ENCODE results near the gene SAXO1. TPM values are rescaled to one million over a fixed set of nuclear protein-coding genes. Genes with fewer than 3 reads are reported as not detected.
"Not testable (repeated sequence)": the region's sequence is repeated elsewhere in the genome, so short reads cannot be mapped to it uniquely, and the experiment has no call there.

SAXO1 gene
- total RNA-seq, 1 donor from 2014 or later, result not detected

DNA sequence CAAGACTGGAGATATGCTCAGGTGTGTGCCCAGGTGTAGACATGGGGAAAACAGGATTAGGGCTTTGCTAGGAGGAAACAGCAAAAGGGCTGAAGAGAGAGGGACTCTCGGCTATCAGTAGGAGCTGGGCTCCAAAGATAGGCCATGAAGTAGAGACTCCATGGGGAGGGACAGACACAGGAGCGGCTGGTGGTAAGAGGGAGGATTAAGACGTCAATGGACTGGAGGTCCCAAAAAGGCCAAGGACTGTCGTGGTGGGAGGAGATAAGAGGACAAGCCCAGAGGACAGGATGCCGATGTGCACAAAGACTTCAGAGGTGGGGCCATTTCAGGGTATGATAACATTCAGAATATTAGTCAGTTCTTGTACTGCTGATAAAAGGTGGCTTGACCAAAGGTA is 93.1 kb downstream of the SAXO1 start:
- no peak overlapping the region for H3K9ac ChIP-seq (ENCODE audit: low read depth in 1 of 3, low read length in 3 of 3)
- no peaks in the 10 kb centered on the region for H3K27me3 ChIP-seq (ENCODE audit: control insufficient read depth in 3 of 3, insufficient read depth in 3 of 3, low read length in 3 of 3)
- H3K4me3 ChIP-seq (ENCODE audit: low read length in 3 of 3), result no peak overlapping the region
- no peaks in the 10 kb centered on the region for H3K36me3 ChIP-seq (ENCODE audit: control insufficient read depth in 3 of 3, insufficient read depth in 3 of 3, low read length in 3 of 3)
- no peaks in the 10 kb centered on the region for H3K9me3 ChIP-seq (ENCODE audit: control insufficient read depth in 3 of 3, low read length in 3 of 3)
- H3K27ac ChIP-seq (ENCODE audit: low read depth, low read length), result no peak overlapping the region
- H3K4me1 ChIP-seq (ENCODE audit: control insufficient read depth in 3 of 3, insufficient read depth in 3 of 3, low read length in 3 of 3), result peaks cover 0 to 4% (median 0%) of the 10 kb centered on the region in 3 donors

DNA sequence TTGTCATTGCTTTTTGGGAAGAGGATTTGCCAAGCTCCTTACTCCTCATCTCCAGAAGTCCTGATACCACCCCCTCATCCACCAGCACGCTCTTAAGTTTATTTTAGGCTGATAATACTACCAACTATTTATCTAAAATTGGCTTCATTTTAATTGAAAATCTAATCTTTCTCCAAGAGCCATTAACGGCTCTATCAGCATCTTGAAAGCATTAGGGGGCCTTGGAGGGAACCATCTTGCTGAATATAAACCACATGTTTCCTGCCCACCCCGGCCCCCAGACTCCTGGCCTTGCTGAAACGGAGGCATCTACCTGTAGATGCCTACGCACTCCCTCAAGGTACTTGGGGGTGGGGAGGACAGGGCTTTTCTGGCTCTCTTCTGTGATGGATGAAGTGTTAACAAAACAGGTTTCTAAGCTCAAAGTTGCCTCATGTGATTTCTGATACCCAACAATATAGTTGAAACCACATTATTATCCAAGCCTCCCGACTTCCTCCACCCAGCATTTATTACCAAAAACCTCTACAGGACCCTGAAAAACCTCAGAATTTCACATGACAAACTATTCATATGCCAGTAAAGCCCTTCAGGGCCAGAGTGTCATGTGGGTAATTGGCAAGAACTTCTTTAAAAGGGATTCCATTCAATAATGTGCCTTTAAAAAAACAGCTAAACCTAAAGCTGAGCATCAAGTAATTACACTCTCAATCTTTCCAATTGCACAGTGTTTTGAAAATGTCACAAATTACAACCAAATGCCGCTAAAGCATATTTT is 96.7 kb downstream of the SAXO1 start:
- H3K27ac ChIP-seq (ENCODE audit: low read depth, low read length), result no peak overlapping the region
- no peaks in the 10 kb centered on the region for H3K4me1 ChIP-seq (ENCODE audit: control insufficient read depth in 3 of 3, insufficient read depth in 3 of 3, low read length in 3 of 3)
- H3K27me3 ChIP-seq (ENCODE audit: control insufficient read depth in 3 of 3, insufficient read depth in 3 of 3, low read length in 3 of 3), result no peaks in the 10 kb centered on the region
- H3K36me3 ChIP-seq (ENCODE audit: control insufficient read depth in 3 of 3, insufficient read depth in 3 of 3, low read length in 3 of 3), result no peaks in the 10 kb centered on the region
- no peak overlapping the region for H3K4me3 ChIP-seq (ENCODE audit: low read length in 3 of 3)
- H3K9ac ChIP-seq (ENCODE audit: low read depth in 1 of 3, low read length in 3 of 3), result no peak overlapping the region
- no peaks in the 10 kb centered on the region for H3K9me3 ChIP-seq (ENCODE audit: control insufficient read depth in 3 of 3, low read length in 3 of 3)

- Histone ChIP-seq H3K27me3 (ENCODE audit: control insufficient read depth in 3 of 3, insufficient read depth in 3 of 3, low read length in 3 of 3) (no peaks in the 10 kb centered on the region), H3K4me3 (ENCODE audit: low read length in 3 of 3) (no peak overlapping the region), H3K9ac (ENCODE audit: low read depth in 1 of 3, low read length in 3 of 3) (no peak overlapping the region), H3K27ac (ENCODE audit: low read depth, low read length) (no peak overlapping the region), H3K36me3 (ENCODE audit: control insufficient read depth in 3 of 3, insufficient read depth in 3 of 3, low read length in 3 of 3) (no peaks in the 10 kb centered on the region), H3K9me3 (ENCODE audit: control insufficient read depth in 3 of 3, low read length in 3 of 3) (no peaks in the 10 kb centered on the region), H3K4me1 (ENCODE audit: control insufficient read depth in 3 of 3, insufficient read depth in 3 of 3, low read length in 3 of 3) (no peaks in the 10 kb centered on the region)
Observed at GRCh38 chr9:18935541-18935940, 97.5 kb downstream of the SAXO1 start.

GRCh38 chr9:18930611-18931010 is 102.4 kb downstream of the SAXO1 start:
- not testable (repeated sequence) for H3K4me3 ChIP-seq (ENCODE audit: low read length in 3 of 3); H3K4me1 ChIP-seq (ENCODE audit: control insufficient read depth in 3 of 3, insufficient read depth in 3 of 3, low read length in 3 of 3); H3K27ac ChIP-seq (ENCODE audit: low read depth, low read length); H3K36me3 ChIP-seq (ENCODE audit: control insufficient read depth in 3 of 3, insufficient read depth in 3 of 3, low read length in 3 of 3); H3K9ac ChIP-seq (ENCODE audit: low read depth in 1 of 3, low read length in 3 of 3); H3K9me3 ChIP-seq (ENCODE audit: control insufficient read depth in 3 of 3, low read length in 3 of 3); H3K27me3 ChIP-seq (ENCODE audit: control insufficient read depth in 3 of 3, insufficient read depth in 3 of 3, low read length in 3 of 3)

GRCh38 chr9:18928711-18929110 is 104.3 kb downstream of the SAXO1 start:
- Histone ChIP-seq H3K4me1 (ENCODE audit: control insufficient read depth in 3 of 3, insufficient read depth in 3 of 3, low read length in 3 of 3) (no peaks in the 10 kb centered on the region), H3K9me3 (ENCODE audit: control insufficient read depth in 3 of 3, low read length in 3 of 3) (no peaks in the 10 kb centered on the region), H3K4me3 (ENCODE audit: low read length in 3 of 3) (no peak overlapping the region), H3K27ac (ENCODE audit: low read depth, low read length) (no peak overlapping the region), H3K9ac (ENCODE audit: low read depth in 1 of 3, low read length in 3 of 3) (no peak overlapping the region), H3K27me3 (ENCODE audit: control insufficient read depth in 3 of 3, insufficient read depth in 3 of 3, low read length in 3 of 3) (no peaks in the 10 kb centered on the region), H3K36me3 (ENCODE audit: control insufficient read depth in 3 of 3, insufficient read depth in 3 of 3, low read length in 3 of 3) (no peaks in the 10 kb centered on the region)

DNA sequence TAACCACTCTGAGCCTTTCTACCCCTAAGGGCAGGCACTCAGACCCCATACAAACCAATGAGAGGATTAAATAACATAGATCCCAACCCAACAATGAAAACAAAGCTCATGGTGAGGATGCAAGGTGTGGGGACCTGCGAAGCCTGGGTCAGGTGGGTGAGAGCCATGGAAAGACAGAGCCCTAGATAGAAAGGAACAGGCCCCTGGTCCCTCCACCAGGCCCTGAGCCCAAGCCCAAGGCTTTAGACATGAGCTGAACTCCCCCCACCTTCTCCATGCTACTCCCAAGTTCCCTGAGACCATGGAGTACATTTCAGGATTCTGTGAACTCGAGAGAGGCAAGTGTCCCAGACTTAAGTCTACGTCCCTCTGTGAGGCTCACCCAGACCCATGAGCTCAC is 106.5 kb downstream of the SAXO1 start:
- no peaks in the 10 kb centered on the region for H3K9me3 ChIP-seq (ENCODE audit: control insufficient read depth in 3 of 3, low read length in 3 of 3)
- no peak overlapping the region for H3K9ac ChIP-seq (ENCODE audit: low read depth in 1 of 3, low read length in 3 of 3)
- H3K27ac ChIP-seq (ENCODE audit: low read depth, low read length), result no peak overlapping the region
- H3K4me1 ChIP-seq (ENCODE audit: control insufficient read depth in 3 of 3, insufficient read depth in 3 of 3, low read length in 3 of 3), result peaks cover 0 to 8% (median 7%) of the 10 kb centered on the region in 3 donors
- no peaks in the 10 kb centered on the region for H3K36me3 ChIP-seq (ENCODE audit: control insufficient read depth in 3 of 3, insufficient read depth in 3 of 3, low read length in 3 of 3)
- no peaks in the 10 kb centered on the region for H3K27me3 ChIP-seq (ENCODE audit: control insufficient read depth in 3 of 3, insufficient read depth in 3 of 3, low read length in 3 of 3)
- H3K4me3 ChIP-seq (ENCODE audit: low read length in 3 of 3), result no peak overlapping the region

DNA sequence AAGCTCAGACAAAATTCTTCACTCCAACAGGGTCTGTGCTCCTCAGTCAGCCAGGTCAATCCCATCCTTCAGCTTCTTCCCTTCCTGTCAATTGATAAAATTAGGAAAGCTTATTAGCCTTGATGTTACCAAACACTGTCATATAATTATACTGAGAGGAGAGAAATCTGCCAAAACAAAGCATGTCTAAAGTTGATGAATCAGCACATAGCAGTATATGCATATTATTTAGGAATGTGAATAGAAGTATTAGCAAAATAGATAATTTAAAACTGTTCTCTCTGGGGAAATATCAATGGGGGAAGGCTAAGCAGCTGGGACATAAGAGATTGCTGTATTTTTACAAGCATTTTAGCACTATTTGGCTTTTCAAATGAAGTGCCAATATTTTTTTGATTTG is 107.1 kb downstream of the SAXO1 start:
- Histone ChIP-seq H3K9me3 (ENCODE audit: control insufficient read depth in 3 of 3, low read length in 3 of 3) (no peaks in the 10 kb centered on the region), H3K9ac (ENCODE audit: low read depth in 1 of 3, low read length in 3 of 3) (no peak overlapping the region), H3K4me1 (ENCODE audit: control insufficient read depth in 3 of 3, insufficient read depth in 3 of 3, low read length in 3 of 3) (peaks cover 0 to 9% (median 8%) of the 10 kb centered on the region in 3 donors), H3K27me3 (ENCODE audit: control insufficient read depth in 3 of 3, insufficient read depth in 3 of 3, low read length in 3 of 3) (no peaks in the 10 kb centered on the region), H3K4me3 (ENCODE audit: low read length in 3 of 3) (no peak overlapping the region), H3K36me3 (ENCODE audit: control insufficient read depth in 3 of 3, insufficient read depth in 3 of 3, low read length in 3 of 3) (no peaks in the 10 kb centered on the region), H3K27ac (ENCODE audit: low read depth, low read length) (no peak overlapping the region)

DNA sequence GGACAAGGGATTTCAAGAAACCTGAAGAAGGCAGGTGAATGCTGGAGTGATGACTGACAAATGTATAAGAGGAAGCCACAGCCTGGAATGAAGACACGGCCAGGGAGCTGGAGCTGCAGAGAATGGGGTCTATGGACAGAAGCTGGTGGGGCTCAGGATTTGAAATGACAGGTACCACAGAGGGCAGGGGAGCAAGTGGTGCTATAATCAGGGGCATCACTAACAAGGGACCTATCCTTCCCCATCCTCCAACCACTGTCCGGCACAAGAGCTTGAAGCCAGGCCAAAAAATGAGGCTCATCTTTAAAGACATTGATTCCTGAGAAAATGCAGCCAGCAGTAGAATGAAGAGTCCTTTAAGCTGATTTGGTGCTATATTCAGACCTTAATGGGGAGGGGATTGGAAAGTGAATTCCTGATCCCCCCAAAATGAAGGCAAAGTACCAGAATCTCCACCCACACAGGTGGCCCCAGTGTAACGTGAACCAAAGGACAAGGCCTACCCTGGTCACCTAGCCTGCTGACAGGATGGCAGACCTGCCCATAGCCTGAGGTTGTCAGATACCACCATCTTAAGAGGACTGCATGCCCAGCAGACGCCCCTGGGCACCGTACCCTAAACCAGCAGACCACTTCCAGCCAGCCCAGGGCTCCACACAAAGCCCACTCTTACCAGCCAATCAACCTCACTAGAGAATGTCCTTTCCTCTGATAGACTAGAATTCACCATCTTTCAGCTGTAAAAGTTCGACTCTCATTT is 109.2 kb downstream of the SAXO1 start:
- no peak overlapping the region for H3K4me3 ChIP-seq (ENCODE audit: low read length in 3 of 3)
- H3K27ac ChIP-seq (ENCODE audit: low read depth, low read length), result no peak overlapping the region

GRCh38 chr9:18923167-18923566 is 109.8 kb downstream of the SAXO1 start:
- Histone ChIP-seq H3K36me3 (ENCODE audit: control insufficient read depth in 3 of 3, insufficient read depth in 3 of 3, low read length in 3 of 3) (no peaks in the 10 kb centered on the region), H3K27ac (ENCODE audit: low read depth, low read length) (no peak overlapping the region), H3K4me1 (ENCODE audit: control insufficient read depth in 3 of 3, insufficient read depth in 3 of 3, low read length in 3 of 3) (peaks cover 8 to 10% (median 9%) of the 10 kb centered on the region in 3 donors), H3K9ac (ENCODE audit: low read depth in 1 of 3, low read length in 3 of 3) (no peak overlapping the region), H3K27me3 (ENCODE audit: control insufficient read depth in 3 of 3, insufficient read depth in 3 of 3, low read length in 3 of 3) (no peaks in the 10 kb centered on the region), H3K4me3 (ENCODE audit: low read length in 3 of 3) (no peak overlapping the region), H3K9me3 (ENCODE audit: control insufficient read depth in 3 of 3, low read length in 3 of 3) (no peaks in the 10 kb centered on the region)

More for the DNA sequence above, 109.2 kb downstream of the SAXO1 start:
- H3K9ac ChIP-seq (ENCODE audit: low read depth in 1 of 3, low read length in 3 of 3), result no peak overlapping the region
- H3K36me3 ChIP-seq (ENCODE audit: control insufficient read depth in 3 of 3, insufficient read depth in 3 of 3, low read length in 3 of 3), result no peaks in the 10 kb centered on the region
- H3K4me1 ChIP-seq (ENCODE audit: control insufficient read depth in 3 of 3, insufficient read depth in 3 of 3, low read length in 3 of 3), result peaks cover 8 to 10% (median 9%) of the 10 kb centered on the region in 3 donors
- no peaks in the 10 kb centered on the region for H3K27me3 ChIP-seq (ENCODE audit: control insufficient read depth in 3 of 3, insufficient read depth in 3 of 3, low read length in 3 of 3)
- H3K9me3 ChIP-seq (ENCODE audit: control insufficient read depth in 3 of 3, low read length in 3 of 3), result no peaks in the 10 kb centered on the region

DNA sequence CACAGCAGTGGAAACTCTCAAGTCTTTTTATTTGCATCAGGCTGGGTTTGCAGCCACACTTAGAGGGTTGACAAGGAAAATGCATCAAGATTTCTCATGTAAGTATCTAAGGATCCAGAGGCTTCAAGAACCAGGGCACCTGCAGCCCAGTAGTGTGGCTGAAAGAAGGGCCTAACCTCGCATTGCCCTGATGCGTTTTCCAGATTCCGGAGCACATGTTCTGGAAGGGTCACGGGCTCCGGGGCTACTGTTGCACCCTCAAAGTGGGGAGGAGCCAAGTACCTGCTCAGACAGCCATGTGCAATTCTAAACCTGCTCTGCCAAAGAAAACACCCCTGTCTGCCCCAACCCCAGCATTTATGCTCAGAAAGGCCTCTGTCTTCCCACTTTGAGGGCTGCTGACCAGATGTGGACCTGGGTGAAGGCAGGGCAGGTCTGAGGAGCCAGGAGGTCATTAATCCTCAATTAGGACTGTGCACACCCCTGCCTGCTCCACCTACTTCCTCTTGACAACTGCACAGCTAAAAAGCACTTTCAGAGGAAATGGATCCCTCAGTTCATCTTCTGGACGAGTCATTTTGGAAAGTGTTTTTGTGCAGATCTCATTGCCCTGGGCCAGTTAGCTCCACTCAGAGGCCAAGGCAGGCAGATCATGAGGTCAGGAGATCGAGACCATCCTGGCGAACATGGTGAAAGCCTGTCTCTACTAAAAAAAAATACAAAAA is 110.7 kb downstream of the SAXO1 start:
- Histone ChIP-seq H3K9me3 (ENCODE audit: control insufficient read depth in 3 of 3, low read length in 3 of 3) (no peaks in the 10 kb centered on the region), H3K4me3 (ENCODE audit: low read length in 3 of 3) (no peak overlapping the region), H3K27me3 (ENCODE audit: control insufficient read depth in 3 of 3, insufficient read depth in 3 of 3, low read length in 3 of 3) (no peaks in the 10 kb centered on the region), H3K4me1 (ENCODE audit: control insufficient read depth in 3 of 3, insufficient read depth in 3 of 3, low read length in 3 of 3) (peaks cover 8 to 10% (median 9%) of the 10 kb centered on the region in 3 donors), H3K9ac (ENCODE audit: low read depth in 1 of 3, low read length in 3 of 3) (no peak overlapping the region), H3K27ac (ENCODE audit: low read depth, low read length) (no peak overlapping the region), H3K36me3 (ENCODE audit: control insufficient read depth in 3 of 3, insufficient read depth in 3 of 3, low read length in 3 of 3) (no peaks in the 10 kb centered on the region)

Data from skeletal muscle tissue (tissue), 4 donors.